GM23338 (cell line): ENCODE data around the gene FOXJ3.

Source experiments
- EZH2 ChIP-seq: fragments of 200-600 bp; sonication (generic); IDR thresholded peaks from one replicate; pipeline ENCODE4 v1.8.0; 2017; ENCODE audit warnings: antibody characterized with exemption, mild to moderate bottlenecking, low read depth; ENCODE audit not compliant: unreplicated experiment
- EZH2phosphoT487 ChIP-seq: fragments of 200-600 bp; sonication (generic); IDR thresholded peaks from one replicate; pipeline ENCODE4 v1.8.1; 2018; ENCODE audit warnings: antibody characterized with exemption; ENCODE audit not compliant: unreplicated experiment
- POLR2AphosphoS5 ChIP-seq: IDR thresholded peaks from 2 replicates; pipeline ENCODE4 v1.6.1; 2016; ENCODE audit warnings: antibody characterized with exemption, low read depth
- TF ChIP-seq, protein P1 (sequence below), 2 experiments: fragments of 200-600 bp in 1 of 2; sonication (generic) in 1 of 2; conservative IDR thresholded peaks; 2 replicates each; pipeline versions ENCODE4 v1.5.1 to v1.6.1; 2016 to 2017; ENCODE audit warnings: antibody characterized with exemption in 2 of 2, low read depth in 2 of 2, mild to moderate bottlenecking in 2 of 2, moderate library complexity in 1 of 2
- TF ChIP-seq, protein P2 (sequence below): IDR thresholded peaks from one replicate; pipeline ENCODE4 v1.6.1; 2018; ENCODE audit warnings: antibody characterized with exemption; ENCODE audit not compliant: unreplicated experiment

DNA sequence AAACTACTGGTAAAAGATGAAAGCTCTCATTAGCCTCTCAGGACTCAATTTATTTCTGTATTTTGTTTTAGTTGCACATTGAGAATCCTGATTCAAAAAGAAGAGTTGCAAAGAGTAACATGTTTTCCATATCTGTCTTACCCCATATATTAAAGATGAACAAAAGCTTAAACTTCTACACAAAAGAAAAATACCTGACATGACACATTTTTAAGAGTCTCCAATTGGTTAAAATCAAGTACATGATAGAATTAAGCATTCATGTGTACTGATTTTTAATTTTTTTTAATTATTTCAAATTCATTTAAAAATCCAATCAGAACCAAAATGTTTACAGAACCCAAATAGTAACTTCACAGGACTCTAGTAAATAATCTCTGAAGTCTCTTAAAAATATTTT, 72.0 kb downstream of the FOXJ3 start:
- TF ChIP-seq POLR2AphosphoS5 (no peak), EZH2 (no peak), EZH2phosphoT487 (no peak)
- TF ChIP-seq, protein P1, sequence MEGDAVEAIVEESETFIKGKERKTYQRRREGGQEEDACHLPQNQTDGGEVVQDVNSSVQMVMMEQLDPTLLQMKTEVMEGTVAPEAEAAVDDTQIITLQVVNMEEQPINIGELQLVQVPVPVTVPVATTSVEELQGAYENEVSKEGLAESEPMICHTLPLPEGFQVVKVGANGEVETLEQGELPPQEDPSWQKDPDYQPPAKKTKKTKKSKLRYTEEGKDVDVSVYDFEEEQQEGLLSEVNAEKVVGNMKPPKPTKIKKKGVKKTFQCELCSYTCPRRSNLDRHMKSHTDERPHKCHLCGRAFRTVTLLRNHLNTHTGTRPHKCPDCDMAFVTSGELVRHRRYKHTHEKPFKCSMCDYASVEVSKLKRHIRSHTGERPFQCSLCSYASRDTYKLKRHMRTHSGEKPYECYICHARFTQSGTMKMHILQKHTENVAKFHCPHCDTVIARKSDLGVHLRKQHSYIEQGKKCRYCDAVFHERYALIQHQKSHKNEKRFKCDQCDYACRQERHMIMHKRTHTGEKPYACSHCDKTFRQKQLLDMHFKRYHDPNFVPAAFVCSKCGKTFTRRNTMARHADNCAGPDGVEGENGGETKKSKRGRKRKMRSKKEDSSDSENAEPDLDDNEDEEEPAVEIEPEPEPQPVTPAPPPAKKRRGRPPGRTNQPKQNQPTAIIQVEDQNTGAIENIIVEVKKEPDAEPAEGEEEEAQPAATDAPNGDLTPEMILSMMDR (conservative IDR thresholded peaks at IDR 0.05; ENCODE audit: low read depth in 2 of 2) = no peak
- TF ChIP-seq, protein P2, sequence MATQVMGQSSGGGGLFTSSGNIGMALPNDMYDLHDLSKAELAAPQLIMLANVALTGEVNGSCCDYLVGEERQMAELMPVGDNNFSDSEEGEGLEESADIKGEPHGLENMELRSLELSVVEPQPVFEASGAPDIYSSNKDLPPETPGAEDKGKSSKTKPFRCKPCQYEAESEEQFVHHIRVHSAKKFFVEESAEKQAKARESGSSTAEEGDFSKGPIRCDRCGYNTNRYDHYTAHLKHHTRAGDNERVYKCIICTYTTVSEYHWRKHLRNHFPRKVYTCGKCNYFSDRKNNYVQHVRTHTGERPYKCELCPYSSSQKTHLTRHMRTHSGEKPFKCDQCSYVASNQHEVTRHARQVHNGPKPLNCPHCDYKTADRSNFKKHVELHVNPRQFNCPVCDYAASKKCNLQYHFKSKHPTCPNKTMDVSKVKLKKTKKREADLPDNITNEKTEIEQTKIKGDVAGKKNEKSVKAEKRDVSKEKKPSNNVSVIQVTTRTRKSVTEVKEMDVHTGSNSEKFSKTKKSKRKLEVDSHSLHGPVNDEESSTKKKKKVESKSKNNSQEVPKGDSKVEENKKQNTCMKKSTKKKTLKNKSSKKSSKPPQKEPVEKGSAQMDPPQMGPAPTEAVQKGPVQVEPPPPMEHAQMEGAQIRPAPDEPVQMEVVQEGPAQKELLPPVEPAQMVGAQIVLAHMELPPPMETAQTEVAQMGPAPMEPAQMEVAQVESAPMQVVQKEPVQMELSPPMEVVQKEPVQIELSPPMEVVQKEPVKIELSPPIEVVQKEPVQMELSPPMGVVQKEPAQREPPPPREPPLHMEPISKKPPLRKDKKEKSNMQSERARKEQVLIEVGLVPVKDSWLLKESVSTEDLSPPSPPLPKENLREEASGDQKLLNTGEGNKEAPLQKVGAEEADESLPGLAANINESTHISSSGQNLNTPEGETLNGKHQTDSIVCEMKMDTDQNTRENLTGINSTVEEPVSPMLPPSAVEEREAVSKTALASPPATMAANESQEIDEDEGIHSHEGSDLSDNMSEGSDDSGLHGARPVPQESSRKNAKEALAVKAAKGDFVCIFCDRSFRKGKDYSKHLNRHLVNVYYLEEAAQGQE = no peak
